Renal cortical epithelial cell (primary cell): ENCODE results near the gene NR4A3. TPM values are rescaled to one million over a fixed set of nuclear protein-coding genes. Genes with fewer than 3 reads are reported as not detected.

Experiments
- DNase-seq: peaks from one replicate; pipeline ENCODE4 v3.0.0-alpha.2; 2011; ENCODE audit warnings: low read depth
- total RNA-seq: library from RNA; depleted of rRNA; stranded (reverse); fragments of >200 nt; gene quantifications from 2 replicates; pipeline ENCODE4 v1.2.3, GENCODE V29; 2014

The NR4A3 gene
- total RNA-seq, 1 donor from 2014 or later, result 0.15 TPM

DNA sequence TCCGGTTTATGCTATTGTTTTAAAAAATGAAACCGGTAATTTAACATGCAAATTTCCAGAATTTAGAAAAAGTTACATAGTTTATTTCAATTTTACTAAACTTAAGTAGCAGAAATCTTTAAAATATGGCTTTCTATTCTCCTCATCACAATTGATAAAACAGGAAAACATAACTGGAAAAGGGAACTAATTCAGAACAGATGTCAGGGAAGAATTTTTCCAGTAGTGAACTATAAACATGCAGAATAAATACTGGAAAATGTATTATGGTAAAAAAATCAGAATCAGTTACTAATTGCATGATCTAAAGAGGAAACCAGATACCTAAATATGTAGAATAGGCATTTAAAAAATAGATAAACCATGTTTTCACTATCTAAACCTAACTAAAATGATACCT is 7.3 kb upstream of the NR4A3 start:
- DNase-seq, result no peak

- no peak for DNase-seq
These were observed 5.3 kb upstream of the NR4A3 start for GRCh38 chr9:99816392-99816791.

DNA sequence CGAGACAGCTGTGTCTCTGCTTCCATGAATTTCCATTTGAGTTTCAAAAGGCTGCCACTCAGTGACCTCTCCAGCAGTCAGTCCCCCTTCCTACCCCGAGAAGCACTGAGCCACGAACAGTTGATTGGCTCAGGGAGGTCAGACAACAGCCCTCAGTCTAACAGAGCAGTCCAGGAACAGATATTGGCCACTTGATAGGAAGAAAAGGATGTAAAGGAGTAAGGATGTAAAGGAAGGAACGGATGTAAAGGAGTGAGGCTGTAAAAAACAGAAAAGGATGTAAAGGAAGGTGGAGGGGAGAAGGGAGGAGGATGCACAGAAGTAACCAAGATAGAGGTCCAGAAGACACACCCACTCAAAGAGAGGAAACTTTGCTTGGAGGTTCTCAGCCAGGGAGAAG is 3.2 kb upstream of the NR4A3 start:
- DNase-seq, result no peak

- DNase-seq, result peak; percentile 74
These were observed 2.4 kb upstream of the NR4A3 start for GRCh38 chr9:99819123-99819855.

GRCh38 chr9:99819856-99820684 is 1.6 kb upstream of the NR4A3 start:
- DNase-seq, result peak; percentile 66

- DNase-seq, result peak; percentile 58
These were observed 845 bp upstream of the NR4A3 start for GRCh38 chr9:99820685-99821395.

GRCh38 chr9:99822109-99822805 is 572 bp downstream of the NR4A3 start:
- no peak for DNase-seq

- peak; percentile 26 for DNase-seq
These were observed 1.3 kb downstream of the NR4A3 start for GRCh38 chr9:99822806-99823591.

- DNase-seq, result no peak
These were observed 2.1 kb downstream of the NR4A3 start for GRCh38 chr9:99823681-99824377.

GRCh38 chr9:99824378-99825171 is 2.9 kb downstream of the NR4A3 start:
- no peak for DNase-seq

DNA sequence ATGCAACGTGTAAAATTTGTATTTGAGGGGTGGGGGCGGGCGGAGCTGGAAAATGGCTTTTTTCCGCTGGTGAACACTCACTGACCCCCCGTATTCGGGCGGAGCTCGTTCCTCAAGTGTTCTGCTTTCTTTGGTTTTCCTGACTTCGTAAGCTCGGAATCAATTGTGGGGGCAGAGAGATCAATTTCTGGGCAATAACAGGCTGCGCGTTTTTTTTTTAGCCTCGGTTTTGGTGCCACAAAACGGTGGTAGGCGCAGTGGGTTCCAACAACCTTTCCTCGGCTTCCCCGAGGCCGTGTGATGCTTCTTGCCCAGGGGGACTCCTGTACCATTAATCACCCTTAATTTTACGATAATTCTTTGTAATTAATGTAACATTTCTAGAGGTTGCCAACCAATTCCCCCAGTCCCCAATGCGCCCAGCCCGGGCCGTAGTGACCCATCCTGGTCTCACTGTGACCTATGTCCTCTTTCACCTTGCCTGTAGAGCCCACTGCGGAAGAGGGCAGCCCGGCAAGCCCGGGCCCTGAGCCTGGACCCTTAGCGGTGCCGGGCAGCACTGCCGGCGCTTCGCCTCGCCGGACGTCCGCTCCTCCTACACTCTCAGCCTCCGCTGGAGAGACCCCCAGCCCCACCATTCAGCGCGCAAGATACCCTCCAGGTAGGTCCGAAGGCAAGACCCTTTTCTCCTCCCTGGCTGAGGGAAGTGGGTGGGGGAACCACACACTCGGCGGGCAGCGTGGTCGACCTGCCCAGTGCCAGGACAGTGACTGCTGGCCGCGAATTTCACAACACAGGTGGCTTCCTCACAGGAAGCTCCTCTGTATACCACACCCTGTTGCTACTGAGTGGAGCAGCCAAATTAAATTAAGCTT is 3.7 kb downstream of the NR4A3 start:
- DNase-seq, result no peak

GRCh38 chr9:99826579-99826978 is 4.9 kb downstream of the NR4A3 start:
- no peak for DNase-seq

- DNase-seq, result no peak
These were observed 5.6 kb downstream of the NR4A3 start for GRCh38 chr9:99827244-99827643.

- DNase-seq, result no peak
These were observed 6.3 kb downstream of the NR4A3 start for GRCh38 chr9:99828054-99828416.

DNA sequence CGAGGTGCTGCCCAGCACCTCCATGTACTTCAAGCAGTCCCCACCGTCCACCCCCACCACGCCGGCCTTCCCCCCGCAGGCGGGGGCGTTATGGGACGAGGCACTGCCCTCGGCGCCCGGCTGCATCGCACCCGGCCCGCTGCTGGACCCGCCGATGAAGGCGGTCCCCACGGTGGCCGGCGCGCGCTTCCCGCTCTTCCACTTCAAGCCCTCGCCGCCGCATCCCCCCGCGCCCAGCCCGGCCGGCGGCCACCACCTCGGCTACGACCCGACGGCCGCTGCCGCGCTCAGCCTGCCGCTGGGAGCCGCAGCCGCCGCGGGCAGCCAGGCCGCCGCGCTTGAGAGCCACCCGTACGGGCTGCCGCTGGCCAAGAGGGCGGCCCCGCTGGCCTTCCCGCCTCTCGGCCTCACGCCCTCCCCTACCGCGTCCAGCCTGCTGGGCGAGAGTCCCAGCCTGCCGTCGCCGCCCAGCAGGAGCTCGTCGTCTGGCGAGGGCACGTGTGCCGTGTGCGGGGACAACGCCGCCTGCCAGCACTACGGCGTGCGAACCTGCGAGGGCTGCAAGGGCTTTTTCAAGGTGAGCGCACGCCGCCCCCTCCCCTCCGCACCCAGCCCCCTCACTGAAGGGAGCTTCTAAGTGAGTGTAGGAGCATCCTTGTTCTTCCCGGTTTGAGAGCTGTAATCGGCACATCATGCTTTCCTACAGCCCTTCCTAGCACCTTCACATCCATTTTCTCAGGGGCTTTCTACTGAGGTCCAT is 6.9 kb downstream of the NR4A3 start:
- no peak for DNase-seq

GRCh38 chr9:99831857-99832557 is 10.3 kb downstream of the NR4A3 start:
- no peak for DNase-seq

DNA sequence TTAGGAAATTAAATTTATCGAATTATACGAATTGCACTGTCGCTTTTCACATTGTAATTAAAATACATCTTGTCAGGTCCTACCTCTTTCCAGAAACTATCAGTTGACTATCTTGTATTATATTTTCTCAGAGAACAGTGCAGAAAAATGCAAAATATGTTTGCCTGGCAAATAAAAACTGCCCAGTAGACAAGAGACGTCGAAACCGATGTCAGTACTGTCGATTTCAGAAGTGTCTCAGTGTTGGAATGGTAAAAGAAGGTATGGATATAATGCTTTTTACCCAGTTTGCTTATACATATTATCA is 10.8 kb downstream of the NR4A3 start:
- DNase-seq, result no peak

GRCh38 chr9:99833735-99834134 is 12.1 kb downstream of the NR4A3 start:
- no peak for DNase-seq
